Renal cortex interstitium (tissue), 11 donors: Measurements from ENCODE around the gene RBM4. TPM values are rescaled to one million over a fixed set of nuclear protein-coding genes. Genes with fewer than 3 reads are reported as not detected.
"Not testable (repeated sequence)": the region's sequence is repeated elsewhere in the genome, so short reads cannot be mapped to it uniquely, and the experiment has no call there.

Experiments
- DNase-seq, 11 donors: peaks; one replicate each; pipeline ENCODE4 v3.0.0-alpha.2; 2013; ENCODE audit warnings: low read depth in 9 of 11, low spot score in 4 of 11; ENCODE audit errors: extremely low read depth in 1 of 11
- polyA plus RNA-seq, 3 donors: library from polyadenylated mRNA; unstranded; fragments of 120-200 nt; gene quantifications; one replicate each; pipeline ENCODE4 v1.2.1, GENCODE V29; 2013; ENCODE audit not compliant: insufficient read length in 3 of 3

RBM4 gene
- polyA plus RNA-seq, 3 donors = 227 to 261 (median 261) TPM

DNA sequence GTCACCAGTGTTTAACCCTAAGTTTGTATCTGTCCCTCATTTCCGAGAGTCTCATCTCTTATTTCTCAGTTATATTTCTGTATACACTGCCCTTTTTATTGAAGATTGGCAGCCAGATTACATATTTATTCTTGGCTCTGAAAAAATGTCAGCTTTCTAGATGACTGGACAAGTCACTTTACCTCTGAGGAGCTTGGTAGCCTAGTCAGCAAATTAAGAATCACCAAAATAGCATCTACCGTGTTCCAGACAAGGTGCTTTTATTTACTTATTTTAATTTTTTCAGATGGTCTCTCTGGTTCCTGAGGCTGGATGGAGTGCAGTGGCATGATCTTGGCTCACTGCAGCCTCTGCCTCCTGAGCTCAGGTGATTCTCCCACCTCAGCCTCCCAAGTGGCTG, 5.6 kb upstream of the RBM4 start:
- DNase-seq = no peak

DNA sequence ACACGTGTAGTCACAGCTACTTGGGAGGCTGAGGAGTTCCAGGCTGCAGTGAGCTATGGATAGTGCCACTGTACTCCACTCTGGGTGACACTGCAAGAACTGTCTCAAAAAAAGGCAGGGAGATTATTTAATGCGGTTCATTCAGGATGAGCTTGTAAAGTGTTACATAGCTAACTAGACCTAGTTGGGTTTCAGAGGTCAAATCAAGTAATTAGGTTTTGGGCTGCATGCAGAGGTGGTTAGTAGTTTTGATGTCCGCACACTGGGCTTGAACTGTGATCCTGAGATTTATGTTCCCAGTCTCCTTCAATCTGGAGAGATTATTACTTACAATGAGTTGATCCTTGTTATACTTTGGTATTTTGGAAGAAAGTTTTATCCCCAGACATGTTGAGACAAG, 2.1 kb upstream of the RBM4 start:
- DNase-seq = no peak

DNA sequence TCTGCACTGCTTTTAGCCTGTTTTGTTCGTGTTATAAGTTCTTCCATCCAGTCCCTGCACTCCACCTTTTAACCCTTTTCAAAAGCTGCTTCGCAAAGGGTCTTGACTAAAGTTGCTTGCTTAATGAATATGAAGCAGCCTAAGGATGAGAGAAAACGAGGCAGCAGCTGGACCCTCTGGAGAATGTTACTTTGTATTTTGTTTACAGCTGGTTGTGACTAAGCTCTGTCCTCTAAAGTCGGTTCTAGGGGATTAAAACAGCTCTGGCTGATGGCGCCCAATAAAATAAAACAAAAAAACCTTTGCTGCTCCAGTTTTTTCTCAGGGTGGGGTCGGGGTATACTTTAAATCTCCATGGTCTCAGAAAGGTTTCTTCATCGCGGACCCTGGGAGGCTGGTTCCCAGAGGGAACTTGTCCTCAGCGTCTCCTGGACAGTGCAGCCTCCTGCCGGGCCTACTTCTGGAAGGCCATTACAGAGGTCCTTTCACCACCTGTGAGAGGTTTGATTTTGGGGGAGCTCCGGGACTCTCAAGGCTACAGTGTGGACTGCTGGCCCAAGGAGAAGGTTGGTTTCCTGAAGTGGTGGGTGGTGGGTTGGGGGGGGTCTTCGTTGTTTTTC, 836 bp upstream of the RBM4 start:
- DNase-seq = peak in 2 of 11 donors; percentile 6 to 9

DNA sequence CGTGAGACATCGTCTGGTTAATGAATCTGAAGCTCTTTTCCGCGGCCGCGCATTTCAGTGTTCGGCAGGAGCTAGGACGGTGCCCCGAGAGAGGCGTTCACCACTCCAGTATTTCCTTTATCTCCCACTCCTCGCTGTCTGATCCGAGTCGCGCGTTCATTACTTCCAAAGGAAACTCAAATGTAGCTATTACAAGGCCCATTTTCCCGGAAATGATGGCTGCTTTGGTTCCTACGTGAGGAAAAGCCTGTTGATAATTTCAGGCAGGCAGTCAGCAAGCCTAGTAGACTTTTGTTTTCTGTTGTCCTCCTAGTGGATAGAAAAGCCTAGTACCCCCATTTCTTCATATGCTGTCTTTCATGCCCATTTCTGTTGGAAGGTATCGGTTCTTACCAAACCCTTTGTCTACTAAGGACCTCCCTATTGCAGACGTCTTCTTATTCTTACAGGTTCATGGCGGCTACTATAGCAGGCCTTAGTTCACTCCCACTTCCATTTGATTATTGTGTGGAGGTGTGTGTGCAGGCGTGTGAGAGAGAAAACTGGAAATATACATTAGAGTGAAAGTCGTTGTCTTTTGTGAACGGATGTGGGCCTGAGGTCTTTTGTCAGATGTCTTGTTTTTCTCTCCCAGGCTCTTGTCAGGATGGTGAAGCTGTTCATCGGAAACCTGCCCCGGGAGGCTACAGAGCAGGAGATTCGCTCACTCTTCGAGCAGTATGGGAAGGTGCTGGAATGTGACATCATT, 737 bp downstream of the RBM4 start:
- DNase-seq = peak in 8 of 11 donors; percentile 9 to 44 (median 36)

DNA sequence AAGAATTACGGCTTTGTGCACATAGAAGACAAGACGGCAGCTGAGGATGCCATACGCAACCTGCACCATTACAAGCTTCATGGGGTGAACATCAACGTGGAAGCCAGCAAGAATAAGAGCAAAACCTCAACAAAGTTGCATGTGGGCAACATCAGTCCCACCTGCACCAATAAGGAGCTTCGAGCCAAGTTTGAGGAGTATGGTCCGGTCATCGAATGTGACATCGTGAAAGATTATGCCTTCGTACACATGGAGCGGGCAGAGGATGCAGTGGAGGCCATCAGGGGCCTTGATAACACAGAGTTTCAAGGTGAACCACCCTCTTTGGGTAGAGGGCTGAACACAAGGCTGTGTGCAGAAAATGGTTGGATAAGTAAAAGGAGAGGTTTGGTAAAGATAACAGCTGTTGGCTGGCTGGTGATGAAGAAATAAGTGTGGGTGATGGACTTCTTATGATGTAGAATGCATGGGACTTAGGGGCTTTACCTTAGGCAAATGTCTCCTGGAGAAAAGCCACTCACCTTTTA, 1.4 kb downstream of the RBM4 start:
- DNase-seq = not testable (repeated sequence)

DNA sequence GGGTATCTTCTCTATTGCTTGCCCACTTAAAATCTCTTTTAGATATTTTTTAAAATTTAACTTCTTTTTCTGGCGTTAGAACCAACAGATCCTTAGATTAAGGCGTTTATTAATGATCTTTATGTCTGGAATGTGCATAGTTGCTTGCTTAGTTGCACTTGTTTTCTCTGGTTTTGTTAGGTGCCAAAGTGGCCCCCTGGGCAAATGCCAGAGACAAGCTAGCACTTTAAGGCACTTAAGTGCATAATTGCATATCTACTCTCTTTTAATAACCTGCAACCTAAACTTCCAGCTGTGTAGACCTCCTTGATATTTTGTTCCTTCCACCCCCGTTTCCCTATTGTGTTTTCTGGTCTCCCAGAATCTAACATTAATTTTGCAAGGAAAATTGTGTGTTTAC, 3.3 kb downstream of the RBM4 start:
- DNase-seq = no peak

DNA sequence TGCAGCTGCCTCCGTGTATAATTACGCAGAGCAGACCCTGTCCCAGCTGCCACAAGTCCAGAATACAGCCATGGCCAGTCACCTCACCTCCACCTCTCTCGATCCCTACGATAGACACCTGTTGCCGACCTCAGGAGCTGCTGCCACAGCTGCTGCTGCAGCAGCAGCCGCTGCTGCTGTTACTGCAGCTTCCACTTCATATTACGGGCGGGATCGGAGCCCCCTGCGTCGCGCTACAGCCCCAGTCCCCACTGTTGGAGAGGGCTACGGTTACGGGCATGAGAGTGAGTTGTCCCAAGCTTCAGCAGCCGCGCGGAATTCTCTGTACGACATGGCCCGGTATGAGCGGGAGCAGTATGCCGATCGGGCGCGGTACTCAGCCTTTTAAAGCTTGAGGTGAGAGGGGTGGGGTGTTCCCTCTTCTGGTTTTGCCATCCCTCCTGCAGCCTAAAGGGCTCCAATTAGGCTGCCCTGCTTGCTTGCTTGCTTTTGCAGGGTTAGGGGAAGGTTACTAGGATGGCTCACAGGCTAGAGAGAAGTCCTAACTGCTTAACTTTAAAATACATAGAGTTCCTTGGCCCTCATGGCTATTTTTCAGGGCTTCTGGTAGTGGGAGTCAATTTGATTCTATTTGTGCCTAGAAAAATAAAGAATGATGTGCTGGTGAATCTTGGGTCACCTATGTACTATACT, 5.4 kb downstream of the RBM4 start:
- DNase-seq = no peak

DNA sequence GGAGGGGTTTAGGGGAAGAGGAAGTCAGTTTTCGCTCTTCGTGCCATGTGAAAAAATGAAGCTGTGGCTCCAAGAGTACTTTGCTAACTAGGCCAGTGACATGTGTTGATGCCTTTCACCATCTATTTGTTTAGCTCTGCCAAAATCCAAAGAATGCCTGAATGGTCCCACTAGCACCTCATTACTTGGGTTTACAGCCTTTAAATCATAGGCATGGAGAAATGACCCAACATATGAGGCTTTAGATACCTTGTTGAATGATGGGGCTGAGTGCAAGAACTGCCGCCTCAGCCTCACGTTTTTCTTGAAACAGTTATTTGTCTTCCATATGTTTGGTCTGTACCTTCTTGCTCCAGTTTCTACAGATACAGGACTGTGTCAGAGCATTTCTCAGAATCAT, 8.3 kb downstream of the RBM4 start:
- no peak for DNase-seq

DNA sequence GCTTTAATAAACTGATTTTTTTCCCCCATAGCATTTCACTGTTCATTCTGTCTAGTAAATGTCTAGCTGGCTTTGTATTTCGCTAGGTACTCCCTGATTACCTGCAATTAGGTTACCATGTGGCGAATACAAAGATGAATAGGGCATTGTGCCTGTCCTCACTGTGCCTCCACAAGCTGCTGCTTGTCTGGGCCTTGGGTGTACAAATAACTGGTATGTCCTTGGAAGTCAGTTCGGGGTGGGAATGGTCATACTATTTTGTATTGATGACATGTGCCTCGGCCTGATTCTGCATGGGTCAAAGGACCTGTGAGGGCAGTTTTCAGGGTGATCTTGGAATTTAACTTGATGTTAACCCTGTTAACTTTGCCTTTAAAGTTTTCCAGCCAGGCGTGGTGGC, 11.4 kb downstream of the RBM4 start:
- DNase-seq = no peak

DNA sequence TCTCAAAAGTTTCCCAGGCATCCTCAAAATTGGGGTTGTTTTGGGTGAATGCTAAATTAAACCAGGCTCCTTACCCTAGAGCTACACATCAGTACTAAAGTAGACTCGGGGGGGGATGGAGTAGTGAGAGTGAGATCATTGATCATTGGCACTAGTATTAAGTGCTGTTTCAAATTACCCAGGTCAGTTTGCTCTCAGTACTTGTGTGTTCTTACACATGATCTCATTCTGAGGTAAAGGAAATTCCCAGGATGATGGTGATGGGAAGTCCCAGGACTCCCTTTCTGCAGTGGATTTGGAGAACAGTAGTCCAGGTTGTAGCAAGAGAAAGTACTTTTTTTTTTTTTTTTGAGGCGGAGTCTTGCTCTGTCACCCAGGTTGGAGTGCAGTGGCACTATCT, 12.5 kb downstream of the RBM4 start:
- no peak for DNase-seq

DNA sequence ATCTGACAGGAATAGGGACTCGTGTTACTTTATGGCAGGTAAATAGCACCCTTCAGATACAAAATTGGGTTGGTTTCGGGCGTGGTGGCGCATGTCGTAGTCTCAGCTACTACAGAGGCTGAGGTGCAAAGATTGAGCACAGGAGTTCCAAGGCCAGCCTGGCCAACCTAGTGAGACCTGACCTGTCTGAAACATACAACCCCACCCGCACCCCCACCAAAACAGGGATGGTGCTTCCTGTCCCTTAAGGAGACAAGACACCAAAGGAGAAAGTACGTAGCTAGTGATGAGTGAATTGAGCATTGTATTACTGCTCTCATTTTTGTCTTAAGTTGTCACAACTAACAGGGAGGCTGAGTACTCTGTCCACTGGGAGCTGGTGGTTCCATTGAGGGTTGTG, 14.1 kb downstream of the RBM4 start:
- no peak for DNase-seq

DNA sequence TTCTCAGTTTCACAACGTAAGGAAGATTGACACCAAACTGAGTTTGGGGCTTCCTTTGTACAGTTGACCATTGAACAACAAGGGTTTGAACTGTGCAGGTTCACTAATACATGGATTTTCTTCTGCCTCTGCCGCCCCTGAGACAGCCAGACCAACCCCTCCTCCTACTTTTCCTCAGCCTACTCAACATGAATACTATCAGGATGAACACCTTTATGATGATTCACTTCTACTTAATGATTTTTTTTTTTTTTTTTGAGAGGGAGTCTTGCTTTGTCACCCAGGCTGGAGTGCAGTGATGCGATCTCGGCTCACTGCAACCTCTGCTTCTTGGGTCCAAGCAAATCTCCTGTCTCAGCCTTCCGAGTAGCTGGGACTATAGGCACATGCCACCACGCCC, 14.6 kb downstream of the RBM4 start:
- DNase-seq = no peak

DNA sequence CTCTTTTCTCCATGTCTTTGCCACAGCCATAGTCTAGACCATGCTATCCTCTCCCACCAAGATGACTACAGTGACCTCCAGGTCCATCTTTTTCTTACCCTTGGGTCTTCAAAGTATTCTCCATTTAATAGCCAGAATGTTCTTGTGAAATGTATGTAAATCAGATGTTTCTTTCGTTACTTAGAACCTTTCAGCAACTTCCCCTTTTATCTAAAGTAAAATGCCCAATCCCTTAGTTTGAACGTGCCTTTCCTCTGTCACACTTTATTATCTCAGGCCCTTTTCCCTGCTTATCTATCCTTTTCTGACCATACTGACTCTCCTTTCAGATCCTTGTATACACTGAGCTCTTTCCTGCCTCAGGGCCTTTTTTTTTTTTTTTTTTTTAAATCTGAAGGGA, 21.3 kb downstream of the RBM4 start:
- no peak for DNase-seq

DNA sequence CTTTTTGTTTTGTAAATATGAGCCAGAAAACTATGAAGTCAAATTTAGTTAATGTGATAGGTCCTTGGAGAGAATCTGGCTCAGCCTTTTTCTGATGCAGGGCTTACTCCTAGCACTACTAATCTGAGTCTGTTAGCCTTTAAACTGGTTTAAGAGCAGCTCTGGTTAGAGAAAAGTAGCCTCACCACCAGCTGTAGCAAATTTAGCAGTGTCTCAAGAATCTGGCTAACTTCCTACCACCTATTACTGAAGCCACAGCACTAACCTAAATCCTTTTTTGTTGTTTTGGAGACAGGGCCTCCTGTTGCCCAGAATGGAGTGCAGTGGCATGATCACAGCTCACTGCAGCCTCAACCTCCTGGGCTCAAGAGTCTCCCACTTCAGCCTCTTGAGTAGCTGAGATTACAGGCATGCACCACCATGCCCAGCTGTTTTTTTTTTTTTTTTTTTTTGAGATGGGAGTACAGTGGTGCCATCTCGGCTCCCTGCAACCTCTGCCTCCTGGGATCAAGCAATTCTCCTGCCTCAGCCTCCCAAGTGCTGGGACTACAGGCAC, 25.3 kb downstream of the RBM4 start:
- DNase-seq = no peak

DNA sequence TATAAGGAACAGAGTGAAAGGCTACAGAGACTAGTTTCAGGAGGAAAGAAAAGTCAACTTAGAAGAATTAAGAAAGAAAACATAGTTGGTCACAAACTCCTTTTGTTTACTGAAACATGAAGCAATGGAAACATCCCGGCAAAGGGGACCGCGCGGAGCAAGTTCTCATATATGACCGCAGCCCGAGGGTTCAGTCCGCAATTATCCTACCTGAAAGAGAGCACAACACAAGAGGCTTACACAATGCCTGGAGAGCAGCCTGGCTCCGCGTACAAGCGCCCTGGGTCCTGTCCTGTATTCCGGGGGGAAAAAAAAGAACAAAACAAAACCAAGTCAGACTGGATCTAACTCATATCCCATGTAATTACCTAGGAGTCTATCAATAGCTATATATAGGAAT, 26.9 kb downstream of the RBM4 start:
- DNase-seq = no peak

DNA sequence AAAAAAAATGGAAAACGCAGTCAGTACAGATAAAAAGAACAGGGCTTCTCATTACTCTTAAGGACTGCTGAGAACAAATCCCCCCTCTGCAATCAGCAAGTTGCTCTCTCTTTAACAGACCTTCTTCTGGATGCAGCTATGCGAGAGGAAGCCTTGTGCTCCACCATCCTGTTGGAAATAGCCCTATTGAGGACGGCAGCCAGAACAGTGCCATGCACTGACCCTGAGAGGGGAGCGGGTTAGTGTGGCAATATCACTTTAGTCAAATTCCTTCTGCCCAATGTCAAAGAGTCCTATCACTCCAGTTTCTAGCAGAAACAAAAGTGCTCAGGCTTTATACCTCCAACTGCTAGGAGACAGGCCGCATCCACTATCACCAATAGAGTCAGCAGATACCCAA, 32.3 kb downstream of the RBM4 start:
- no peak for DNase-seq

DNA sequence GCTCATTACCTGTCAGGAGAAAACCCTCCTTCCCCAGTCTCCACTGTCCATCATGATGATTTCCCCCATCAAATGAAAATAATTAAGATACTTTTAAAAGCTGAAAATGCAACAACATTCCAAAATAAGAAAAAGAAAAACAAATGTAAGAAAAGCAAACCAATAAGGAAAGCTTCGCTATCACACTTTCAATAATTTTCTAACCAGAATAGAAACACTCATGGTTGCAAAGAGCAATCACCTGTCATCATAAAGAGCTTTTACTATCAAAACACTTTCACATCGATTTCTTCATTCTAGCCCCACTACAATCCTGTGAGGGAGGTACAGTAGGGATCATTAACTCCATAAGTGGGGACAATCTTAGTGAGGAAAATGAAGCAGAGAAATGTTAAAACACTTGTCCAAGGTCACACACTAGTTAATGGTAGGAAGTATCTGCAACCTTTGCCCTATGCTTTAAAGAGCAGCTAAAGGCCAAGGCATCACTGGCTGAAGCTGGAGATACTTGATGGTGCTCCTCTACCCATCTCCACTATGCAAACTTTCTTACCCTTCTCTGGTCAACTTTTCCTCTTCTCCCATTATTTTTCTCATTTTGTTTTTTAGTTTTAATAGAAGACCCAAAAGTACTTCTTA, 36.6 kb downstream of the RBM4 start:
- no peak for DNase-seq

DNA sequence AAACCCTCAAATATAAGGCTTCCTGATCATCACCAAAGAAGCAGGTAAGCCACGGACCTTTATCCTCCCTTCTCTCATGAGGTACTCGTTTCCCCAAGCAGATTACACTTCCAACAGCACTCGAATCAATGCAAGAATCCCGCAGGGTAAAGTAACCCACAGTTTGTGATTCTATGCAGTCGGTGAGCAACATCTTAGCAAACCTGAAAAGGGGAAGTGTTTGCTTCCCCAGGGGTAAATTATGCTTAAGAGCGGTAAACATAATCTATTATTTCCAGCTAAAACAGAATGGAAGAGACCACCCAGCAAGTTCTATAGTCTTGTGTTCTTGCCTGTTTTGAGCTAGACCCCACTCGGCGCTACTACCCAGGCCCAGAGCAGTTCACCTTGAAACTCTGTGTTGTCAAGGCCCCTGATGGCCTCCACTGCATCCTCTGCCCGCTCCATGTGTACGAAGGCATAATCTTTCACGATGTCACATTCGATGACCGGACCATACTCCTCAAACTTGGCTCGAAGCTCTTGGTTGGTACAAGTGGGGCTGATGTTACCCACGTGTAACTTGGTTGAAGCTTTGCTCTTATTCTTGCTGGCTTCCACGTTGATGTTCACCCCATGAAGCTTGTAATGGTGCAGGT, 37.9 kb downstream of the RBM4 start:
- no peak for DNase-seq
